Thyroid gland (tissue), 4 donors: ENCODE data around the gene AMACR.

ENCODE experiments used
- POLR2A ChIP-seq, 2 donors: fragments of 450-650 bp; IDR thresholded peaks; one replicate each; pipeline ENCODE4 v1.6.1; 2017; ENCODE audit warnings: antibody characterized with exemption in 2 of 2, mild to moderate bottlenecking in 2 of 2, moderate library complexity in 1 of 2
- TF ChIP-seq, protein P1 (sequence below), 6 experiments: fragments of 200-600 bp in 3 of 6; fragments of 450-650 bp in 3 of 6; sonication (generic) in 3 of 6; IDR thresholded peaks; one replicate each; pipeline ENCODE4 v1.5.1; 2016 to 2019; ENCODE audit warnings: antibody characterized with exemption in 6 of 6, mild to moderate bottlenecking in 2 of 6, inconsistent platforms in 1 of 6, moderate library complexity in 1 of 6

DNA sequence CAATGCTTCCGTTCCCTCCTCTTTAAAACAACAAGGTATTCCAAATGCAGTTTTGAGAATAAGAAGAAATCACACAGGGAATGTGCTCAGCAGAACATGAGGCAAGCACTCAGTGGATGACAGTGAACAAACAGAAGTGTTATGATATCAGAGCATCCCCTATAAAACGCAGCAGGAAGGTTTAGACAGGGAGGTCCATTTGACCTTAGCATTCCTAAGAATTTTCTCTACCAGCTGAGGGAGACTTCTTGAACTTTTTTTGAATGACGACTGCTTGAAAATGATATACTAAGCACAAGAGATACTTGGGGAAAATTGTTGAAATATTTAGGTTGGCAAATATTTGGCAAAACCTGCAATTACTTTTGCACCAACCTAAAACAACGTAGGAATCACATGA, 3.9 kb downstream of the AMACR start:
- TF ChIP-seq POLR2A (IDR thresholded peaks at IDR 0.05): no peak
- TF ChIP-seq, protein P1, sequence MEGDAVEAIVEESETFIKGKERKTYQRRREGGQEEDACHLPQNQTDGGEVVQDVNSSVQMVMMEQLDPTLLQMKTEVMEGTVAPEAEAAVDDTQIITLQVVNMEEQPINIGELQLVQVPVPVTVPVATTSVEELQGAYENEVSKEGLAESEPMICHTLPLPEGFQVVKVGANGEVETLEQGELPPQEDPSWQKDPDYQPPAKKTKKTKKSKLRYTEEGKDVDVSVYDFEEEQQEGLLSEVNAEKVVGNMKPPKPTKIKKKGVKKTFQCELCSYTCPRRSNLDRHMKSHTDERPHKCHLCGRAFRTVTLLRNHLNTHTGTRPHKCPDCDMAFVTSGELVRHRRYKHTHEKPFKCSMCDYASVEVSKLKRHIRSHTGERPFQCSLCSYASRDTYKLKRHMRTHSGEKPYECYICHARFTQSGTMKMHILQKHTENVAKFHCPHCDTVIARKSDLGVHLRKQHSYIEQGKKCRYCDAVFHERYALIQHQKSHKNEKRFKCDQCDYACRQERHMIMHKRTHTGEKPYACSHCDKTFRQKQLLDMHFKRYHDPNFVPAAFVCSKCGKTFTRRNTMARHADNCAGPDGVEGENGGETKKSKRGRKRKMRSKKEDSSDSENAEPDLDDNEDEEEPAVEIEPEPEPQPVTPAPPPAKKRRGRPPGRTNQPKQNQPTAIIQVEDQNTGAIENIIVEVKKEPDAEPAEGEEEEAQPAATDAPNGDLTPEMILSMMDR (IDR thresholded peaks at IDR 0.05): no peak
